Measurements from ENCODE around the gene MFAP3. TPM values are rescaled to one million over a fixed set of nuclear protein-coding genes. Genes with fewer than 3 reads are reported as not detected.

Gene MFAP3
- total and polyA plus RNA-seq, 2 donors (not counting 3 experiments of a cell fraction or from before 2014, with no cell fraction given), result 19.5 to 35.3 TPM

DNA sequence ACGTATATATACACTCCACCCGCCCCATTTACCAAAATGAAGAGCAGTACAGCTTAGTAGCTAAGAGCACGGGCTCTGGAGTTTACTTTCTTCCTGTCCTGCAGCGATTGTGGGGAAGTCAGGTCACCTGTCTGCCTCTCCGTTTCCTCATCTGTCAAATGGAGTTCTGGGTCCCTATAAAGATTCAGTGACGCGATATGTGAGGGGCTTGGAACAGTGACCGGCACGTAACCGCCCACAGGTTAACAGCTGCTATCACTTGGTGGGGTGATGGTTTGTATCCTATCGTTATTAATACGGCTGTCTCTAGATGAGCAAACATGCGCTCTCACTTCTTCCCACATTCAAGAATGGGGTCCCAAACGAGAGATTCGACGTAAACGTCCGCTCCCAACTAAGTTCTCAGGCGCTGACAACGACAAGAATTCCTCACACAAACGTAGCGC lies 483 bp upstream of the MFAP3 start:
- ChIA-PET CTCF (interaction anchor here (0.8 to 2.4 kb wide), 6 partner anchors 10 to 367 kb away, joined by 3 to 11 read pairs (median 4); no protein-coding TSS in a partner anchor), POLR2A (interaction anchor here (1.0 to 1.7 kb wide), 5 partner anchors 17 to 152 kb away, joined by 3 to 5 read pairs (median 4); partner anchors contain the start of gene GALNT10)
- peak overlapping the region; percentile 24 for H2AFZ ChIP-seq (ENCODE audit: low read depth, low read length)
- dilution Hi-C loops (cut with MboI; ENCODE audit: extremely low pct_ligation_motif_present, low sequenced_read_pairs), result no loop called here
- no peaks in the 10 kb centered on the region for H3K9me3 ChIP-seq (replicated peaks; ENCODE audit: control insufficient read depth, insufficient read depth, low read length)
- H3K27ac ChIP-seq (ENCODE audit: insufficient read depth, low read depth, low read length), result peak overlapping the region; percentile 52
- intact Hi-C loops (cut with micrococcal nuclease), result loop anchor here (1.0 to 5.0 kb wide), 5 partner anchors 36 to 819 kb away; partner anchors contain the start of gene SAP30L
- no peaks in the 10 kb centered on the region for H4K20me1 ChIP-seq (replicated peaks; ENCODE audit: control insufficient read depth, extremely low read depth, insufficient read depth, low read length)
- H3K4me3 ChIP-seq (replicated peaks in 1 of 3; ENCODE audit: insufficient read depth in 1 of 3, low read depth in 1 of 3, low read length in 3 of 3), result peak overlapping the region; percentile 55 to 87 (median 79)
- no peak for DNase-seq (ENCODE audit: low read depth, low spot score)
- no peaks in the 10 kb centered on the region for H3K9me1 ChIP-seq (replicated peaks; ENCODE audit: control insufficient read depth, extremely low read depth, insufficient read depth, low read length)
- peak overlapping the region; percentile 92 for H3K4me2 ChIP-seq (ENCODE audit: insufficient read depth, low read length)
- H3K9ac ChIP-seq (replicated peaks; ENCODE audit: extremely low read depth, insufficient read depth, low read length), result peak overlapping the region; percentile 85
- TF ChIP-seq GATA2 (IDR thresholded peaks at IDR 0.05; ENCODE audit: insufficient read depth, insufficient read length, low read depth, low read length), result no peak
- no peak for TF ChIP-seq POLR2A (IDR thresholded peaks at IDR 0.05; ENCODE audit: low read depth, low read length)
- TF ChIP-seq FOS (IDR thresholded peaks at IDR 0.05; ENCODE audit: borderline replicate concordance, insufficient read depth, low read length), result no peak
- no peak for TF ChIP-seq MYC (IDR thresholded peaks at IDR 0.05; ENCODE audit: low read depth, low read length)
- no peak for TF ChIP-seq CTCF (IDR thresholded peaks at IDR 0.05; ENCODE audit: extremely low read depth in 1 of 2, insufficient read depth in 1 of 2, low read depth in 1 of 2, low read length in 2 of 2)
- no peak for TF ChIP-seq POLR2AphosphoS5 (IDR thresholded peaks at IDR 0.05; ENCODE audit: insufficient read depth, low read depth, low read length)
- no peak for TF ChIP-seq JUN (IDR thresholded peaks at IDR 0.05; ENCODE audit: borderline replicate concordance, insufficient read depth, insufficient read length, low read depth)
- TF ChIP-seq MAX (IDR thresholded peaks at IDR 0.05; ENCODE audit: insufficient read depth, insufficient read length), result no peak
- no peak for TF ChIP-seq EZH2 (IDR thresholded peaks at IDR 0.05; ENCODE audit: borderline replicate concordance, low read depth, low read length, severe bottlenecking)
- no peaks in the 10 kb centered on the region for H3K36me3 ChIP-seq (ENCODE audit: control insufficient read depth in 2 of 2, extremely low read depth in 1 of 2, insufficient read depth in 2 of 2, low read length in 2 of 2)
- H3K79me2 ChIP-seq (ENCODE audit: control insufficient read depth, insufficient read depth, low read length), result peaks cover 23% of the 10 kb centered on the region
- H3K27me3 ChIP-seq (ENCODE audit: control insufficient read depth in 2 of 2, insufficient read depth in 2 of 2, low read length in 2 of 2), result no peaks in the 10 kb centered on the region
- TSS peak; percentile 70 for BruUV-seq (replicated peaks)
- FAIRE-seq, result no peak
- peaks cover 26% of the 10 kb centered on the region for H3K4me1 ChIP-seq (ENCODE audit: control insufficient read depth, extremely low read depth, insufficient read depth, low read length)
